ENCODE measurements around the gene RRAS2. TPM values are rescaled to one million over a fixed set of nuclear protein-coding genes. Genes with fewer than 3 reads are reported as not detected.

The RRAS2 gene
- total and polyA plus RNA-seq, 2 of the 4 experiments (the other 2 are of a cell fraction), result 85.5 to 106 TPM

DNA sequence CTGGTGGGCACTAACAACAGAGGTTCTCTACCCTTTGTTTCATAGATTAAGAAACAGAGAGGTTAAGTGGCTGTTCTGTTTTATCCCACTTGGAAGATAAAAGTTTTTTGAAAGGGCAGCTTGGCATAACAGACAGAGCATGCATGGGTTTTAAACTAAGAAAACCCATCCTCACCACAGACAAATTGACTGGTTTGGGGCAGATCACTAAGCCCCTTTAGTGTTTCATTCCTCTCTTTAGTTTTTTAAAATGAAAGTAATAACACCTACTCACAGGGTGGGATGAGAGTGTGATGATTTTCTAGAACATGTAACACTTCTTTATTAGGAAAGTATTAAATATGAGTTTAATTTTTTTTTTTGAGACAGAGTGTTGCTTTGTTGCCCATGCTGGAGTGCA is 12.3 kb upstream of the RRAS2 start:
- no peak overlapping the region for H3K14ac ChIP-seq (replicated peaks; ENCODE audit: low read depth, low read length)
- H4K8ac ChIP-seq (ENCODE audit: low read depth in 2 of 2, low read length in 2 of 2), result no peak overlapping the region
- TF ChIP-seq CTCF (conservative IDR thresholded peaks at IDR 0.05; ENCODE audit: low read depth, low read length) (no peak), RFX5 (IDR thresholded peaks at IDR 0.05; ENCODE audit: low read depth, low read length) (no peak), CHD1 (IDR thresholded peaks at IDR 0.05; ENCODE audit: low read depth, low read length) (no peak), RAD21 (IDR thresholded peaks at IDR 0.05; ENCODE audit: low read length) (no peak), MAFK (IDR thresholded peaks at IDR 0.05; ENCODE audit: low read depth, low read length) (no peak), BHLHE40 (IDR thresholded peaks at IDR 0.05; ENCODE audit: low read depth, low read length) (no peak), FOS (IDR thresholded peaks at IDR 0.05; ENCODE audit: low read depth, low read length) (no peak), NFE2L2 (IDR thresholded peaks at IDR 0.05; ENCODE audit: low read depth, low read length) (no peak), POLR2A (IDR thresholded peaks at IDR 0.05; ENCODE audit: low read depth, low read length) (no peak), RCOR1 (IDR thresholded peaks at IDR 0.05; ENCODE audit: insufficient replicate concordance, low read length) (no peak), USF2 (IDR thresholded peaks at IDR 0.05; ENCODE audit: low read depth, low read length) (no peak), CEBPB (IDR thresholded peaks at IDR 0.05; ENCODE audit: low read depth, low read length) (no peak), MAZ (IDR thresholded peaks at IDR 0.05; ENCODE audit: borderline replicate concordance, low read depth, low read length) (no peak), MXI1 (IDR thresholded peaks at IDR 0.05; ENCODE audit: borderline replicate concordance, low read depth, low read length) (no peak), SMC3 (IDR thresholded peaks at IDR 0.05; ENCODE audit: low read depth, low read length) (no peak)
- TF ChIP-seq, protein P1, sequence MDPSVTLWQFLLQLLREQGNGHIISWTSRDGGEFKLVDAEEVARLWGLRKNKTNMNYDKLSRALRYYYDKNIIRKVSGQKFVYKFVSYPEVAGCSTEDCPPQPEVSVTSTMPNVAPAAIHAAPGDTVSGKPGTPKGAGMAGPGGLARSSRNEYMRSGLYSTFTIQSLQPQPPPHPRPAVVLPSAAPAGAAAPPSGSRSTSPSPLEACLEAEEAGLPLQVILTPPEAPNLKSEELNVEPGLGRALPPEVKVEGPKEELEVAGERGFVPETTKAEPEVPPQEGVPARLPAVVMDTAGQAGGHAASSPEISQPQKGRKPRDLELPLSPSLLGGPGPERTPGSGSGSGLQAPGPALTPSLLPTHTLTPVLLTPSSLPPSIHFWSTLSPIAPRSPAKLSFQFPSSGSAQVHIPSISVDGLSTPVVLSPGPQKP (IDR thresholded peaks at IDR 0.05; ENCODE audit: borderline replicate concordance, low read depth, low read length), result no peak
- no peak for DNase-seq
- in situ Hi-C loops (cut with MboI; ENCODE audit: low sequenced_read_pairs), result no loop called here
- no peaks in the 10 kb centered on the region for H3K9me3 ChIP-seq (ENCODE audit: control insufficient read depth, insufficient read depth, low read length)
- intact Hi-C loops (cut with micrococcal nuclease), result no loop called here
- H4K5ac ChIP-seq (ENCODE audit: low read depth, low read length), result no peak overlapping the region
- H2BK120ac ChIP-seq (ENCODE audit: low read depth, low read length), result no peak overlapping the region
- BruUV-seq (replicated peaks), result no TSS peak
- no peak overlapping the region for H2AFZ ChIP-seq (replicated peaks; ENCODE audit: low read length, poor library complexity)
- no peak overlapping the region for H2AK9ac ChIP-seq (replicated peaks; ENCODE audit: low read depth, low read length, poor library complexity)
- no peak overlapping the region for H3K23ac ChIP-seq (ENCODE audit: low read depth, low read length)
- H3K56ac ChIP-seq (ENCODE audit: extremely low read depth, insufficient read depth, low read length), result no peak overlapping the region
- H2BK5ac ChIP-seq (ENCODE audit: low read depth, low read length, poor library complexity, severe bottlenecking), result no peak overlapping the region
- H3K4me3 ChIP-seq (ENCODE audit: insufficient read depth, low read depth, low read length), result no peak overlapping the region
- no peak overlapping the region for H3K9ac ChIP-seq (ENCODE audit: low read depth, low read length)
- no peaks in the 10 kb centered on the region for H3K27me3 ChIP-seq (ENCODE audit: control insufficient read depth, insufficient read depth, low read length)
- no peak overlapping the region for H3K4me2 ChIP-seq (ENCODE audit: low read depth, low read length)
- no peak overlapping the region for H3K4ac ChIP-seq (ENCODE audit: low read depth, low read length)
- H2BK15ac ChIP-seq (ENCODE audit: low read depth, low read length), result no peak overlapping the region
- no peak overlapping the region for H3K27ac ChIP-seq (ENCODE audit: insufficient read depth, low read length)
- CTCF ChIA-PET, result interaction anchor here (1.5 kb wide), 1 partner anchor 71 kb away, joined by 3 read pairs; no protein-coding TSS in a partner anchor
- H3K18ac ChIP-seq (ENCODE audit: low read depth, low read length), result no peak overlapping the region
- no peaks in the 10 kb centered on the region for H3K36me3 ChIP-seq (ENCODE audit: control insufficient read depth, insufficient read depth, low read length)
- no peak overlapping the region for H2AK5ac ChIP-seq (ENCODE audit: low read depth, low read length)
- H4K91ac ChIP-seq (ENCODE audit: insufficient read depth, low read depth, low read length), result no peak overlapping the region
- dilution Hi-C loops (cut with HindIII; ENCODE audit: low sequenced_read_pairs, unreplicated experiment), result no loop called here
- POLR2A ChIA-PET (ENCODE audit: unreplicated experiment), result no interaction called here
- no peak overlapping the region for H2BK20ac ChIP-seq (ENCODE audit: low read depth, low read length)
- H4K20me1 ChIP-seq (ENCODE audit: insufficient read depth, low read length), result no peaks in the 10 kb centered on the region
- ATAC-seq (ENCODE audit: low read depth), result no peak
- H3K9me1 ChIP-seq (ENCODE audit: insufficient read depth, low read length), result peaks cover 4% of the 10 kb centered on the region
- H3K79me1 ChIP-seq (ENCODE audit: low read depth in 1 of 2, low read length in 2 of 2), result no peaks in the 10 kb centered on the region
- H3K4me1 ChIP-seq (ENCODE audit: control insufficient read depth, insufficient read depth, low read length), result peaks cover 8% of the 10 kb centered on the region
